HG03442 (cell line): ENCODE data around the gene COL17A1.

ENCODE experiments used
- ATAC-seq: cut with Tn5 transposase; IDR thresholded peaks from one replicate; pipeline ENCODE4 v1.9.1; 2021; ENCODE audit warnings: mild to moderate bottlenecking, moderate library complexity; ENCODE audit not compliant: unreplicated experiment

COL17A1 gene

GRCh38 chr10:104098358-104098925, 12.8 kb upstream of the COL17A1 start:
- ATAC-seq: no peak

- ATAC-seq: no peak
Measured at GRCh38 chr10:104096692-104097091, 11.0 kb upstream of the COL17A1 start.

GRCh38 chr10:104092749-104093148, 7.1 kb upstream of the COL17A1 start:
- ATAC-seq: no peak

GRCh38 chr10:104090611-104091010, 4.9 kb upstream of the COL17A1 start:
- no peak for ATAC-seq

GRCh38 chr10:104089621-104090020, 3.9 kb upstream of the COL17A1 start:
- no peak for ATAC-seq

- ATAC-seq: no peak
Measured at GRCh38 chr10:104088239-104088638, 2.6 kb upstream of the COL17A1 start.

- ATAC-seq: no peak
Measured at GRCh38 chr10:104084482-104085142, 1.1 kb downstream of the COL17A1 start.

- ATAC-seq: no peak
Measured at GRCh38 chr10:104081998-104082397, 3.7 kb downstream of the COL17A1 start.

- ATAC-seq: no peak
Measured at GRCh38 chr10:104080762-104081161, 4.9 kb downstream of the COL17A1 start.

- ATAC-seq: no peak
Measured at GRCh38 chr10:104077663-104078151, 8.0 kb downstream of the COL17A1 start.

GRCh38 chr10:104077247-104077646, 8.4 kb downstream of the COL17A1 start:
- ATAC-seq: no peak

- ATAC-seq: no peak
Measured at GRCh38 chr10:104076743-104077160, 8.9 kb downstream of the COL17A1 start.

- no peak for ATAC-seq
Measured at GRCh38 chr10:104074505-104074904, 11.2 kb downstream of the COL17A1 start.

- no peak for ATAC-seq
Measured at GRCh38 chr10:104072786-104073185, 12.9 kb downstream of the COL17A1 start.

GRCh38 chr10:104069613-104070012, 16.1 kb downstream of the COL17A1 start:
- ATAC-seq: no peak

- ATAC-seq: no peak
Measured at GRCh38 chr10:104067525-104067924, 18.2 kb downstream of the COL17A1 start.

GRCh38 chr10:104066945-104067344, 18.7 kb downstream of the COL17A1 start:
- ATAC-seq: no peak

- ATAC-seq: no peak
Measured at GRCh38 chr10:104065748-104066147, 19.9 kb downstream of the COL17A1 start.

- no peak for ATAC-seq
Measured at GRCh38 chr10:104061196-104061595, 24.5 kb downstream of the COL17A1 start.

- no peak for ATAC-seq
Measured at GRCh38 chr10:104059364-104059763, 26.3 kb downstream of the COL17A1 start.

- no peak for ATAC-seq
Measured at GRCh38 chr10:104057717-104058116, 28.0 kb downstream of the COL17A1 start.

GRCh38 chr10:104056619-104057273, 28.9 kb downstream of the COL17A1 start:
- no peak for ATAC-seq
